Measurements from ENCODE around the gene CYRIA. TPM values are rescaled to one million over a fixed set of nuclear protein-coding genes. Genes with fewer than 3 reads are reported as not detected.

The CYRIA gene
- polyA plus RNA-seq, 2 of the 4 experiments (the other 2 are of a cell fraction), result 0.01 to 0.08 TPM

- no peak for DNase-seq (ENCODE audit: low read depth in 1 of 2, low spot score in 1 of 2)
- WGBS (ENCODE audit: missing lambda C conversion rate), result 0% methylated on average over 2 of the region's 2 CpGs
- Histone ChIP-seq H3K4me2 (no peak overlapping the region), H3K4me3 (no peak overlapping the region), H3K9me3 (no peaks in the 10 kb centered on the region), H3K27ac (no peak overlapping the region), H3K4me1 (no peaks in the 10 kb centered on the region)
- CTCF ChIA-PET, result no interaction called here
- POLR2A ChIA-PET, result no interaction called here
- FAIRE-seq, result no peak
- no peak for ATAC-seq
- TF ChIP-seq RNF2 (IDR thresholded peaks at IDR 0.05; ENCODE audit: borderline replicate concordance, low read depth), result no peak
- no peak for TF ChIP-seq FOSB (CRISPR knock-in tag; IDR thresholded peaks at IDR 0.05)
- TF ChIP-seq SREBF2 (IDR thresholded peaks at IDR 0.05), result no peak
- TF ChIP-seq RARB (CRISPR knock-in tag; IDR thresholded peaks at IDR 0.05), result no peak
- TF ChIP-seq USF2 (IDR thresholded peaks at IDR 0.05), result no peak
- no peak for TF ChIP-seq CTCF (IDR thresholded peaks at IDR 0.05)
- no peak for TF ChIP-seq PHF8 (IDR thresholded peaks at IDR 0.05; ENCODE audit: borderline replicate concordance, low read depth)
- no peak for TF ChIP-seq HEYL (CRISPR knock-in tag; IDR thresholded peaks at IDR 0.05)
- TF ChIP-seq KDM5A (IDR thresholded peaks at IDR 0.05), result no peak
Measured at GRCh38 chr2:16709769-16710168, 44.1 kb upstream of the CYRIA start.

- 7% methylated on average over 2 of the region's 2 CpGs for WGBS (ENCODE audit: missing lambda C conversion rate)
- FAIRE-seq, result no peak
- TF ChIP-seq ATOH8 (CRISPR knock-in tag; IDR thresholded peaks at IDR 0.05; ENCODE audit: low read depth) (no peak), MAFK (IDR thresholded peaks at IDR 0.05; ENCODE audit: partially characterized antibody) (peak; percentile 29)
Measured at GRCh38 chr2:16708173-16708572, 42.5 kb upstream of the CYRIA start.

GRCh38 chr2:16707014-16707623, 41.5 kb upstream of the CYRIA start:
- ChIA-PET CTCF (interaction anchor here (0.7 kb wide), 1 partner anchor 50 kb away, joined by 4 read pairs; no protein-coding TSS in a partner anchor), POLR2A (interaction anchor here (0.6 kb wide), 1 partner anchor 11 kb away, joined by 5 read pairs; no protein-coding TSS in a partner anchor)
- no peaks in the 10 kb centered on the region for H3K9me3 ChIP-seq
- 10% methylated on average over 5 of the region's 5 CpGs for WGBS (ENCODE audit: missing lambda C conversion rate)
- no peak for FAIRE-seq
- H3K4me1 ChIP-seq, result no peaks in the 10 kb centered on the region
- ATAC-seq, result no peak
- no peak overlapping the region for H3K4me3 ChIP-seq
- TF ChIP-seq NFE2L2 (conservative IDR thresholded peaks at IDR 0.05; ENCODE audit: low read length), result no peak
- no peak for TF ChIP-seq KDM5A (IDR thresholded peaks at IDR 0.05)
- TF ChIP-seq FOSL2 (IDR thresholded peaks at IDR 0.05), result no peak
- no peak for TF ChIP-seq FOSL2 (CRISPR knock-in tag; IDR thresholded peaks at IDR 0.05)
- TF ChIP-seq BCL3 (IDR thresholded peaks at IDR 0.05), result no peak
- no peak for TF ChIP-seq GATA3 (IDR thresholded peaks at IDR 0.05; ENCODE audit: borderline replicate concordance)
- no peak overlapping the region for H3K4me2 ChIP-seq
- H3K27ac ChIP-seq, result no peak overlapping the region
- DNase-seq (ENCODE audit: low read depth in 1 of 2, low spot score in 1 of 2), result no peak

More at GRCh38 chr2:16708173-16708572, 42.5 kb upstream of the CYRIA start:
- H3K4me3 ChIP-seq, result no peak overlapping the region
- ATAC-seq (no peak), DNase-seq (ENCODE audit: low read depth in 1 of 2, low spot score in 1 of 2) (no peak)
- POLR2A ChIA-PET, result no interaction called here
- H3K4me2 ChIP-seq, result no peak overlapping the region
- H3K4me1 ChIP-seq, result no peaks in the 10 kb centered on the region
- CTCF ChIA-PET, result no interaction called here
- H3K9me3 ChIP-seq, result no peaks in the 10 kb centered on the region
- no peak overlapping the region for H3K27ac ChIP-seq
